Adipocyte (in vitro differentiated cells): ENCODE results near the gene MCL1.

Experiments
- DNase-seq: peaks from one replicate; pipeline ENCODE4 v3.0.0-alpha.2; 2015; ENCODE audit warnings: low read depth
- H3K27me3 ChIP-seq: replicated peaks from 2 replicates; pipeline ENCODE4 v1.7.0; 2013; ENCODE audit warnings: mild to moderate bottlenecking, low read length, moderate library complexity; ENCODE audit not compliant: control insufficient read depth, insufficient read depth
- H3K36me3 ChIP-seq: 2 replicates; pipeline ENCODE4 v1.7.0; 2013; ENCODE audit warnings: low read length, mild to moderate bottlenecking, moderate library complexity; ENCODE audit not compliant: control insufficient read depth, insufficient read depth, severe bottlenecking
- H3K4me1 ChIP-seq: 2 replicates; pipeline ENCODE4 v1.7.0; 2013; ENCODE audit warnings: mild to moderate bottlenecking, low read length, moderate library complexity; ENCODE audit not compliant: control insufficient read depth, insufficient read depth
- H3K4me3 ChIP-seq: 2 replicates; pipeline ENCODE4 v1.7.0; 2013; ENCODE audit warnings: mild to moderate bottlenecking, low read length, moderate library complexity
- H3K9ac ChIP-seq: 2 replicates; pipeline ENCODE4 v1.7.0; 2013; ENCODE audit warnings: mild to moderate bottlenecking, low read length, moderate library complexity
- H3K9me3 ChIP-seq: 2 replicates; pipeline ENCODE4 v1.7.0; 2013; ENCODE audit warnings: mild to moderate bottlenecking, low read length, moderate library complexity; ENCODE audit not compliant: control insufficient read depth

Gene MCL1

DNA sequence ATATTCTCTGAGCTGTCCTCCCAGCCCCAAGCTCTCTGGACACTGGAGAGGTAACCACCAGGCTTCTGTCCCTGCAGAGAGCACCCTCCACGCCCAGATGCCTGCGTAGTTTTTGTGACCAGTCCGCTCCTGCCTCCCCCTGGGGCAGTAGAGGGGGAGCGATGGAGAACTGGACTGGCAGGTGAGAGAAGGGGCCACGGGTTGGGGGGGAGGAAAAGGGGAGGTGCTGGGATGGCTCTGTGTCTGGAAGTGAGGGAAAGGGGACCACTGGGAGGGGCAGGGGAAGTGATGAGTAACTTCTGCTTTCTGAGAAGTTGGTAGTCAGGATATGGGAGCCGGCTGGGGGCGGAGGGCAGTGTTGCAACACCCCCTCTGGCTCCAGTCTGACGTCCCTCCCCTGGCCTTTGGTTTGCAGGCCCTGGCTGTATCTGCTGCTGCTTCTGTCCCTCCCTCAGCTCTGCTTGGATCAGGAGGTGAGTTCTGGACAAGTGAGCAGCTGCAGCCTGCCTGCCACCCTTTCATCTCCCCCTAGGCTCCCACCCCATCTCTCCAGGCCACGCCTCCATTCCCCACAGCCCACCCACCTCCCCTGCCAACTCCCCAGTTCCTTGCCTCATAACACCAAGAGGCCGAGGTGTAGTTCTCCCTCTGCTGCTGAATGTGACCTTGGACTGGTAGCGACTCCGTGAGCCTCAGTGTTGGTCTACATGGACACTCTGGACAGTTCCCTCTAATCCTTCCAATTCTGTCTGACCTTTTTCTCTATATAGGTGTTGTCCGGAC, 27.1 kb downstream of the MCL1 start:
- Histone ChIP-seq H3K27me3 (no peaks in the 10 kb centered on the region), H3K4me1 (peaks cover 41% of the 10 kb centered on the region), H3K9me3 (no peaks in the 10 kb centered on the region), H3K36me3 (peaks cover 20% of the 10 kb centered on the region), H3K9ac (peak overlapping the region; percentile 94), H3K4me3 (peak overlapping the region; percentile 60)
- DNase-seq, result peak; percentile 95

DNA sequence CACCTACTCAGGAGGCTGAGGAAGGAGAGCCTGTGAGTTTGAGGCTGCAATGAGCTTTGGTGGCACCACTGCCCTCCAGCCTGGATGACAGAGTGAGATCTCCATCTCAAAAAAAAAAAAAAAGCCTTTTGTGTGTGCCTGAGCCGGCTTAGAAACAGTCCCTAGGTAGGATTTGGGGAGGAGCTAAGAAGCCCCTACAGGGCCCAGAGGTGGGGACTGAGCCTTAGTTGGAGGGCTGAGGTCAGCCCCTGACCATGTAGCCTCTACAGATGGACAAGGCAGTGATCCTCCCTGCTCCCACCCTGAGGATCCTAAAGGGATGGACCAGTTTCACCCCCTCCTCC, 27.7 kb downstream of the MCL1 start:
- H3K4me1 ChIP-seq, result peaks cover 41% of the 10 kb centered on the region
- peak overlapping the region; percentile 94 for H3K9ac ChIP-seq
- H3K36me3 ChIP-seq, result peaks cover 18% of the 10 kb centered on the region
- H3K9me3 ChIP-seq, result no peaks in the 10 kb centered on the region
- peak overlapping the region; percentile 29 for H3K4me3 ChIP-seq
- peak; percentile 11 for DNase-seq
- no peaks in the 10 kb centered on the region for H3K27me3 ChIP-seq

DNA sequence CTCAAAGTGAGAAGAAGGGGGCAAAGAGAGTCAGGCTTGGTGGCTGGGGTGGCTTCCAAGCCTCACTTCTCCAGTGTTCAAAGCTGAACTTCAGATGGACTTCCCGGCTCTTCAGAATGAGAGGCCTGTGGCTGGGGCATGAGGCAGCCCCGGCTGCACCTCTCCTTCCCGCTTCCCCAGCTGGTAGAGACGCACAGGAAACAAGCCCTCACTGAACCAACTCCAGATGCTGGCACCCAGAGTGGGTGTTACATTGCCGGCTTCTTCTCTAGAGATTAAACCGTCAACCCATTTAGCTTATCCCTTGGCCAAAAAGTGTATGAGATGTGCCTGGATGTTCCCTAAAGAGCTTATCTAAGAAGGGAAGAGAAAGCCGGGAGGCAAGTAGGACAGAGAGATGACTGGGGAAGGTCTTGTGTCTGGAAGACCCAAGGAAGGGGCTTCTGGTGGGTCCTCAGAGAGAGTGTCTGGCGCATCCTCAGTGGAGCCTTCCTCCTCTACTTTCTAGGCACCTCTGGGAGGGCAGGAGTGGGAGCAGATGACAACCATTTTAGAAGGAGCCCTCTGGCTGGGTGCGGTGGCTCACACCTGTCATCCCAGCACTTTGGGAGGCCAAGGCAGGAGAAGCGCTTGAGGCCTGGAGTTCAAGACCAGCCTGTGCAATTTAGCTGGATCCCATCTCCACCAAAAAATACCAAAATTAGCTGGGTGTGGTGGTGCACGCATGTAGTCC, 28.2 kb downstream of the MCL1 start:
- Histone ChIP-seq H3K9ac (peak overlapping the region; percentile 94), H3K27me3 (no peaks in the 10 kb centered on the region), H3K36me3 (peaks cover 18% of the 10 kb centered on the region), H3K9me3 (no peaks in the 10 kb centered on the region), H3K4me3 (peak overlapping the region; percentile 88), H3K4me1 (peaks cover 41% of the 10 kb centered on the region)
- DNase-seq, result peak; percentile 47

DNA sequence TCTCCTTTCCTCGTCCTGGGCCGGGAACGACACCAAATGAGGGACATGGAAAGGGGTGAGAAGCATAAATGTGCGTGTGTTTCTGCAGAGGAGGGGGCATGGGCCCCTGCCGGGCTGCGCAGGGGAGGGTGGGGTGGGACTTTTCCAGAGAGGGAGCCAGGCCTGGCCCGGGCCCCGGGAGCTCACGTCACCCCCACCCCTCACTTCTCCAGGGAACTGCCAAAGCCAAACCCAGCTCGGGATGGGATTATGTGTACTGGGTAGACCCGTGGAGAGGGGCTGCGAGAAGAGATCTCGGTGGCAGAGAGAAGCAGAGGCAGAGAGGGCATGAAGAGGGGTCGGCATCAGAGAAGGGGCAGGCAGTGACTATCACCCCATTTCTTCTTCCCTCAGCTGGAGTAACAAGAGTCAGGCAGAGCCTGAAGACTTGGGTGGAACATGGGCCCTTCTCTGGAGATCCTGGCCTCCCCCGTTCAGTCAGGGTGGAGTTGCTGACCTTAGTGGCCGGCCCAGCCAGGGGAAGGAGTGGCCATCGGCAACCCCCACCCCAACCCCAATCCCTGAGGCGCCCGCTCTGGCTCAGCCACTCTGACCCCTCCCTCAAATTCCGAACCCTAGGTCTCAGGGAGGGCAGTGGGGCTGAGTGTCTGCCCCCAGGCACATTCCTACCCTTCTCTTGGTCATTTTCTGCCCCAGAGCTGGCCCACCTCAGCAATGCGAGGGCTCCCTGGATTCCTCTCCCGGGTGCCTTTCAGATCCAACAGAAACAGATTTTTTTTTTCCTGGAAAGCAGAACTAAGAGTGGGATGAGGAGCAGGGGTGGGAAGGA, 29.0 kb downstream of the MCL1 start:
- Histone ChIP-seq H3K4me3 (peak overlapping the region; percentile 88), H3K27me3 (no peaks in the 10 kb centered on the region), H3K4me1 (peaks cover 41% of the 10 kb centered on the region), H3K9ac (peak overlapping the region; percentile 94), H3K36me3 (peaks cover 10% of the 10 kb centered on the region), H3K9me3 (no peaks in the 10 kb centered on the region)
- peak; percentile 49 for DNase-seq

DNA sequence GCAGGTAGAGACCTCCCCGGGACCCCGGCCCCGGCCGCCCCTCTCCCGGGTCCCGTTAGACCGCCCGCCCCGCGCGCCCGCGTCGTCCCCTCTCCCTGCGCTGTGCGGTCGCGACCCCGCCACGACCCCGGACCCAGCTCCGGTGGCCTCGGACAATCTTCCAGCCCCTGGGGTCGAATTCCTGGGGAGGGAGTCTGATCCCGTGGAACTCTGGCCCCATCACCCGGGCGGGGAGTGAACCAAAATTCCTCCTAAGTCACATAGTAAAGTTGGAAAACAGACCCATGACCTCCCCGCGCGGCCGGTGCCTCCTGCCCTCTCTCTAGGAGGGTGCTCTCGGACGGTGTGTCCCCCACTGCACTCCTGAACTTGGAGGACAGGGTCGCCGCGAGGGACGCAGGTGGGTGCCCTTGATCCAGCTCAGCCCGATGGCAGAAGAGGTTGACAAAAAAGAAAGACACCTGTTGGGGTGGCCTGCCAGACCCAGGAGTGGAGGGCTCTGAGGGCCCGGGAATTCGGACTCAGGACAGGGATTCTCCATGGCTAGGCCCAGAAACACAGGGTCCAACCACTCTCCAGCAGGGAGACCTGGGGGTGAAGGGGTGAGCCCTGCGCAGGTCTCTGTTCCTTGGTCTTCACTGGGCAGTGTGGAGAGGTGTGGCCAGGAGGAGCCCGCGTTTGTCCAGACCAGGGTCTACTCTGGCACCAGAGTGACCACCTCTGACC, 29.8 kb downstream of the MCL1 start:
- Histone ChIP-seq H3K4me1 (peaks cover 41% of the 10 kb centered on the region), H3K9me3 (no peaks in the 10 kb centered on the region), H3K27me3 (no peaks in the 10 kb centered on the region), H3K36me3 (peaks cover 5% of the 10 kb centered on the region), H3K9ac (peak overlapping the region; percentile 94), H3K4me3 (peak overlapping the region; percentile 88)
- peak; percentile 48 for DNase-seq

GRCh38 chr1:150548632-150549495, 30.5 kb downstream of the MCL1 start, which contains the start of gene ADAMTSL4:
Gene ADAMTSL4 (plus strand): TSS chr1:150549408. CDS start chr1:150552289, 2,881 bp downstream.
- peak; percentile 91 for DNase-seq
- Histone ChIP-seq H3K4me1 (peaks cover 46% of the 10 kb centered on the region), H3K36me3 (no peaks in the 10 kb centered on the region), H3K27me3 (no peaks in the 10 kb centered on the region), H3K4me3 (peak within 1 kb of the TSS; percentile 88), H3K9me3 (no peaks in the 10 kb centered on the region), H3K9ac (peak within 1 kb of the TSS; percentile 94)

DNA sequence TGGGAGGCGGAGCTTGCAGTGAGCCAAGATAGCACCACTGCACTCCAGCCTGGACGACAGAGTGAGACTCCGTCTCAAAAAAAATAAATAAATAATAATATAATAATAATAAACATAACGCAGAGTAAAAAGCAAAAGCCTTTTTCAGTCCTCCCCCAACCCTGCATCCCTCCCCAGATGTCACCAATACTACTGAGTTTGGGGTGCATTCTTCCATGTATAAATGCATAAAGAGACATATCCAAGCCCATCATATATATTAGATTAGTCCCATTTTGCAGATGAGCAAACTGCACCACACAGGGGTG, 31.1 kb downstream of the MCL1 start:
- DNase-seq, result no peak
- H3K36me3 ChIP-seq, result no peaks in the 10 kb centered on the region
- no peaks in the 10 kb centered on the region for H3K27me3 ChIP-seq
- peaks cover 45% of the 10 kb centered on the region for H3K4me1 ChIP-seq
- no peaks in the 10 kb centered on the region for H3K9me3 ChIP-seq
- peak overlapping the region; percentile 92 for H3K9ac ChIP-seq
- H3K4me3 ChIP-seq, result peak overlapping the region; percentile 83

DNA sequence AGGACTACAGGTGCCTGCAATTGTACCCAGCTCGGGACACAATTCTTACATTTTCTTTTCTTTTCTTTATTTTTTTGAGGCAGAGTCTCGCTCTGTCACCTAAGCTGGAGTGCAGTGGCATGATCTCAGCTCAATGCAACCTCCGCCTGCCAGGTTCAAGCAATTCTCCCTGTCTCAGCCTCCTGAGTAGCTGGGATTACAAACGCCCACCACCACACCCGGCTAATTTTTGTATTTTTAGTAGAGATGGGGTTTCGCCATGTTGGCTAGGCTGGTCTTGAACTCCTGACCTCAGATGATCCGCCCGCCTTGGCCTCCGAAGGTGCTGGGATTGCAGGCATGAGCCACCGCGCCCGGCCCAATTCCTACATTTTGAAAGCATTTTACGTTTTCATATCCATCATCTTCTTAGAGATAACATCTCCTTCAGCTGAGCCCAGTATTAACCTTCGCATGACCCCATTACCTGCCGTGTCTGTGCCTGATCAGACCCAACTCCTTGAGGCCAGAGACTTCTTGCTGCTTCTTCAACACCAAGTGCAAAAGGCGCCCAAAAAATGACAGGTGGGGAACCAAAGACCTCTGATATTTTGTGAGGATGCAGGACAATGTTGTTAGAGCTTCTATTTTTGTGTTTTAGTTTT, 33.0 kb downstream of the MCL1 start:
- Histone ChIP-seq H3K27me3 (no peaks in the 10 kb centered on the region), H3K36me3 (no peaks in the 10 kb centered on the region), H3K4me1 (peaks cover 28% of the 10 kb centered on the region), H3K9ac (no peak overlapping the region), H3K4me3 (no peak overlapping the region), H3K9me3 (no peaks in the 10 kb centered on the region)
- no peak for DNase-seq

DNA sequence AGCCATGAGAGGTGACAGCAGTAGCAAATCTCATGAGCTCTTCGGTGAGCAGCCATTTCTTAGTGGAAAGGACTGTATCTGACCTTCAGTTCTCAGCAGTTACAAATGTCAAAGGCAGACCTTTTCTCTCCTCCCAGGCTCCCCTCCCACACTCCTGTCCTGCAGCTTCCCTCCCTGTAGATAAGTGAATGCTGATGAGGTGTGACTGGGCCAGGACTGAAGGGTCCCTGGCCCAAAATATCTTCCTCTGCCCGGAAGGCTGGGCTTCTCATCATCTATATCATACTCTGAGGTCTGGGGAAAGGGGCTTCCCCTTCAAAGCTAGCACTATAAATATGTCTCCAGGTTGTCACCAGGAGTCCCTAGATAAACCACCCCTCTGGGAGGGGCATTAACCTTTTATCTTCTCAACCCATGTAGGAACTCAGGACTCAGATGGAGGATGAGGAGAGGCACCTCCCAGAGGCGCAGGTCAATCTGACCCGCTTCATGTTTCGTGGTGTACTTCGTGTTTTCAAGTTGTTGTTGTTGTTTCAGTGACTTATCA, 33.9 kb downstream of the MCL1 start:
- Histone ChIP-seq H3K9ac (no peak overlapping the region), H3K4me1 (peaks cover 20% of the 10 kb centered on the region), H3K27me3 (no peaks in the 10 kb centered on the region), H3K36me3 (no peaks in the 10 kb centered on the region), H3K4me3 (no peak overlapping the region), H3K9me3 (no peaks in the 10 kb centered on the region)
- DNase-seq, result no peak
